C4-2B (cell line): ENCODE results near the gene GDF10.

ENCODE experiments used
- ZFX ChIP-seq: fragments of 450-650 bp; IDR thresholded peaks from 2 replicates; pipeline ENCODE4 v1.6.1; 2017
- TF ChIP-seq, protein P1 (sequence below): fragments of 450-650 bp; conservative IDR thresholded peaks from 2 replicates; pipeline ENCODE4 v1.5.1; 2017; ENCODE audit warnings: mild to moderate bottlenecking

DNA sequence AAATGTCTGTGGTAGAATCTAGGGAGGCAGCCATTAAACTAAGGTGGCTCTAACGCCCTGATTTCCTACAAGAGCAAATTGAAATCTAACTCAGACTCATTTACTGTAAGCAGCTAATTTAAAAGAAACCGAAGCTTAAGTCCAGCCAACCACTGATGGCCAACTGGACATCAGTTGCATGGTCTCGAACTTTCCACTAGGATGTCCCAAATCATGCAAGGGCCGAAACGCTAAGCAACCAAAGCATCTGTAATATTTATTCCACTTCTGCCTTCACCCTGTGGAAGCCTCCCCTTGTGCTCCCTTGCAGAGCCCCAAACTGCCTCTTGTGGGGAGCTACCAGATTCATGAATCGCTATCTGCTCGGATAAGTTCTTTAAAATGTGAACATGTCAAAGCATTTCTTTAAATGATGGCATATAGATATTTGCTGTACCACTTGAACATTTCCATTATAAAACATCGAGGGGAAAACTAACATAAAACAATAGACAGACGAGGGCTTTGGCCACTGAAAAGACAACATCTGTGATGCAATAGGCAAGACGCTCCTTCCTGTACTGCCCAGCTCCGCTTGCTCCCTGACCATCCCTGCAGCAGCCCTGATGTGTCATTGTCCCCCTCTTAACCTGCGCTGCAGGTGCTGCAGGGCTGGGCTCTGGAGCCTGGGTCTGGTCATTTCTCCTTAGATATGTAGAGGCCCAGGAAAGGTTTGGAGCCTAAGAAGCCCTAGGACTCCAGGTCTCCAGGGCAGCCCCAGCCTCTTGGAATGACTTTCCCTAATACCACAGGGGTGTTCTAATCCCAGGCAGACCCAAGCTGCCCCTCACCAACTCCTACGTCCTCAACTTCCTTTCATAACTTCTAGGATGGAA is 45.2 kb downstream of the GDF10 start:
- TF ChIP-seq, protein P1, sequence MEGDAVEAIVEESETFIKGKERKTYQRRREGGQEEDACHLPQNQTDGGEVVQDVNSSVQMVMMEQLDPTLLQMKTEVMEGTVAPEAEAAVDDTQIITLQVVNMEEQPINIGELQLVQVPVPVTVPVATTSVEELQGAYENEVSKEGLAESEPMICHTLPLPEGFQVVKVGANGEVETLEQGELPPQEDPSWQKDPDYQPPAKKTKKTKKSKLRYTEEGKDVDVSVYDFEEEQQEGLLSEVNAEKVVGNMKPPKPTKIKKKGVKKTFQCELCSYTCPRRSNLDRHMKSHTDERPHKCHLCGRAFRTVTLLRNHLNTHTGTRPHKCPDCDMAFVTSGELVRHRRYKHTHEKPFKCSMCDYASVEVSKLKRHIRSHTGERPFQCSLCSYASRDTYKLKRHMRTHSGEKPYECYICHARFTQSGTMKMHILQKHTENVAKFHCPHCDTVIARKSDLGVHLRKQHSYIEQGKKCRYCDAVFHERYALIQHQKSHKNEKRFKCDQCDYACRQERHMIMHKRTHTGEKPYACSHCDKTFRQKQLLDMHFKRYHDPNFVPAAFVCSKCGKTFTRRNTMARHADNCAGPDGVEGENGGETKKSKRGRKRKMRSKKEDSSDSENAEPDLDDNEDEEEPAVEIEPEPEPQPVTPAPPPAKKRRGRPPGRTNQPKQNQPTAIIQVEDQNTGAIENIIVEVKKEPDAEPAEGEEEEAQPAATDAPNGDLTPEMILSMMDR = no peak
- TF ChIP-seq ZFX = no peak
